Measurements from ENCODE around the gene ZEB1. TPM values are rescaled to one million over a fixed set of nuclear protein-coding genes. Genes with fewer than 3 reads are reported as not detected.
"Not testable (repeated sequence)": the region's sequence is repeated elsewhere in the genome, so short reads cannot be mapped to it uniquely, and the experiment has no call there.

The ZEB1 gene
- total RNA-seq, 1 experiment from 2014 or later, result 3.2 TPM

- in situ Hi-C loops (cut with HindIII; ENCODE audit: low pct_unique_long_range_greater_than_20kb, low sequenced_read_pairs), result no loop called here
- DNase-seq (ENCODE audit: low read depth, low spot score), result no peak
Observed at GRCh38 chr10:31352436-31353226, 33.6 kb downstream of the ZEB1 start.

DNA sequence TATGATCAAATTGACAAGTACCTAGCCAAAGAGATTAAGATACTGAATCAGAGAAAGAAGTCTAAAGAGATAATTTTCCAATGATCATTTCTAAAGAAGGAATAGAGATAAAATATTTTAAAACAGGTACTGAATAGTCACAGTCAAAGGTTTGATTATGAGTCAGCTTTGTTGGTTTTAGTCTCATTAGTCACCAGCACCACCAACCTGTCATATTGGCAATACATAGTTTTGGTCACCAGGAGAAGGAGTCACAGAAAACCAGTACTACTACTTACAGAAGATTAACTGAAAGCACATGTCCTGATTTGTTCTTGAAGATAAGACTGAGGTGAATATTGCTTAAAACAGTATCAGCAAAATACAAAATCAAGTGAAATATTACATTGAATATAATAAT, 34.6 kb downstream of the ZEB1 start:
- in situ Hi-C loops (cut with HindIII; ENCODE audit: low pct_unique_long_range_greater_than_20kb, low sequenced_read_pairs), result no loop called here
- peak; percentile 0 for DNase-seq (ENCODE audit: low read depth, low spot score)

GRCh38 chr10:31358688-31359330, 39.8 kb downstream of the ZEB1 start:
- DNase-seq (ENCODE audit: low read depth, low spot score), result no peak
- in situ Hi-C loops (cut with HindIII; ENCODE audit: low pct_unique_long_range_greater_than_20kb, low sequenced_read_pairs), result no loop called here

DNA sequence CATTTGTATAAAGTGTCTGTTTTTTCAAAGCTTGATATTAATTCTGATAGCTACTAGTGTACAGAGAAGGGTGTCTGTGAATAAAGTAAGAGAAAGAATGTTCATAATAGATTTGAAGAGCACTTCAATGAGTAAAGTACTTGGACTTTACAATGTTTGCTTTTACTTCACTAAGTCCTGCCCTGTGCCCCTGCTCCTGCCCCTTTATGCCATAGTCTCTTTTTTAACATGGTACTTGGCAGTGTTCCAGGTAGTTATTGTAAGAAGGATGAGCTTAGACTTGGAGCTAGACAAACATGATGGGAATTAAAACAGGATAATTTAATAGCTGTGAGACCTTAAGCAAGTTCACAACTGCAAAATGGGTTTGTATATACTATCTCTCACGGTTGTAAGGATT, 41.0 kb downstream of the ZEB1 start:
- in situ Hi-C loops (cut with HindIII; ENCODE audit: low pct_unique_long_range_greater_than_20kb, low sequenced_read_pairs), result no loop called here
- no peak for DNase-seq (ENCODE audit: low read depth, low spot score)

GRCh38 chr10:31361475-31361874, 42.5 kb downstream of the ZEB1 start:
- in situ Hi-C loops (cut with HindIII; ENCODE audit: low pct_unique_long_range_greater_than_20kb, low sequenced_read_pairs); DNase-seq (ENCODE audit: low read depth, low spot score): not testable (repeated sequence)

- in situ Hi-C loops (cut with HindIII; ENCODE audit: low pct_unique_long_range_greater_than_20kb, low sequenced_read_pairs), result no loop called here
- DNase-seq (ENCODE audit: low read depth, low spot score), result no peak
Observed at GRCh38 chr10:31362023-31362641, 43.1 kb downstream of the ZEB1 start.

DNA sequence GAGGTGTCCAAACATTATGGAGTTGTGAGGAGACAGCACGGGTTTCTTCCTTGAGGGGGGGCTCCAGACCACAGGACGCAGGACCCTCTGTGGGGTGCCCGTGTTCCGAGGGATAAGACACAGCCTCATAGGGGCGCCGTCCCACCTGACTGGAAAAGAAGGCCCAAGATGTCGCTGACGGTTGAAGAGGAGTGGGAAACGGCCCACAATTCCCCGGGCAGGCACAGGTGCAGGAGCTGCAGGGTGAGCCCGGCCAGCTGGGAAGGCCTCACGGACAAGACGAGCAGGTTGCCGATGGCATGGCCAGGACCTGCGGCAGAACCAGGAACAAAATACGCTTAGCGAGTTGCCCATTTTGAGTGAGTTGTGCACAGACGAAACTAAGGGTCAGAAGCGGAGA, 44.7 kb downstream of the ZEB1 start:
- DNase-seq (ENCODE audit: low read depth, low spot score); in situ Hi-C loops (cut with HindIII; ENCODE audit: low pct_unique_long_range_greater_than_20kb, low sequenced_read_pairs): not testable (repeated sequence)

DNA sequence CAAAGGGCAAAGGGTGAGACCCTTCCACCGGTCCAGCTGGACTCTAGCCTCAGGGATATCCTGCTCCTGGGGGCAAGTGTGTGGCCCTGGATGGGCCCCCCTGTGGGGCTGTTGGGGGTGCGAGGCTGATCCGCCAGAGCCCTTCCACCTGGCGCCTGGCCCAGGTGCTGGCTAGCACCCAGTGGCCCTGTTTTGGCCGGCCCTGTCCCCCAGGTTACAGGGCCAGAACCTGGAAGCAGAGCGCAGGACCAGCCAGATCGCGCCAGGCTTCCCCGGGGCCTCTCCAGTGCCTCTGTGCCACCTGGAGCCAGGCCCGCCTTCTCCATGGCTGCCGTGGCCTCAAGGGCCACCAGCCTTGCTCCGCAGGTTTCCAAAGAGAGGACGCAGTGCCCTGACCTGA, 45.2 kb downstream of the ZEB1 start:
- DNase-seq (ENCODE audit: low read depth, low spot score); in situ Hi-C loops (cut with HindIII; ENCODE audit: low pct_unique_long_range_greater_than_20kb, low sequenced_read_pairs): not testable (repeated sequence)

DNA sequence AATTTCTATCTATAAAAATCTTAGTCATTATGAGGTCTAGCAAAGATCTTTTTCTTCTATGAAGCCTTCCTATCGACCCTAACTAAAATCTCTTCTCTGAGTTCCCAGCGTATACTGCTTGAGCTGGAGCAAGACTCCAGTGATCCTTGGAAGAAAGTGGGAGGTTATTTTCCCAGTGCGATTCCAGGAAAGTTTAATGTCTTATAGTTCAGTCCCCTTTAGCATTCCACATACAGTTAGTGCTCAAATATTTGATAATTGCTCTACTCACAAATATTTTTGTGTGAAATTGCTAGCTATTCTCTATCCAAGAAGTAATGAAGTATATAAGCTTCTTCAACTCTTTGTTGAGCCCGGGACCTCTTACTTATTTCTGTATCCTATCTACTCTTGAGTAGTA, 47.7 kb downstream of the ZEB1 start:
- in situ Hi-C loops (cut with HindIII; ENCODE audit: low pct_unique_long_range_greater_than_20kb, low sequenced_read_pairs), result no loop called here
- no peak for DNase-seq (ENCODE audit: low read depth, low spot score)

- DNase-seq (ENCODE audit: low read depth, low spot score), result no peak
- in situ Hi-C loops (cut with HindIII; ENCODE audit: low pct_unique_long_range_greater_than_20kb, low sequenced_read_pairs), result no loop called here
Observed at GRCh38 chr10:31368724-31369123, 49.7 kb downstream of the ZEB1 start.

GRCh38 chr10:31372439-31372838, 53.4 kb downstream of the ZEB1 start:
- DNase-seq (ENCODE audit: low read depth, low spot score), result no peak
- in situ Hi-C loops (cut with HindIII; ENCODE audit: low pct_unique_long_range_greater_than_20kb, low sequenced_read_pairs), result no loop called here

GRCh38 chr10:31374146-31374696, 55.2 kb downstream of the ZEB1 start:
- no peak for DNase-seq (ENCODE audit: low read depth, low spot score)
- in situ Hi-C loops (cut with HindIII; ENCODE audit: low pct_unique_long_range_greater_than_20kb, low sequenced_read_pairs), result no loop called here

- no peak for DNase-seq (ENCODE audit: low read depth, low spot score)
- in situ Hi-C loops (cut with HindIII; ENCODE audit: low pct_unique_long_range_greater_than_20kb, low sequenced_read_pairs), result no loop called here
Observed at GRCh38 chr10:31381171-31381570, 62.2 kb downstream of the ZEB1 start.

- no peak for DNase-seq (ENCODE audit: low read depth, low spot score)
- in situ Hi-C loops (cut with HindIII; ENCODE audit: low pct_unique_long_range_greater_than_20kb, low sequenced_read_pairs), result no loop called here
Observed at GRCh38 chr10:31381766-31382316, 62.8 kb downstream of the ZEB1 start.

DNA sequence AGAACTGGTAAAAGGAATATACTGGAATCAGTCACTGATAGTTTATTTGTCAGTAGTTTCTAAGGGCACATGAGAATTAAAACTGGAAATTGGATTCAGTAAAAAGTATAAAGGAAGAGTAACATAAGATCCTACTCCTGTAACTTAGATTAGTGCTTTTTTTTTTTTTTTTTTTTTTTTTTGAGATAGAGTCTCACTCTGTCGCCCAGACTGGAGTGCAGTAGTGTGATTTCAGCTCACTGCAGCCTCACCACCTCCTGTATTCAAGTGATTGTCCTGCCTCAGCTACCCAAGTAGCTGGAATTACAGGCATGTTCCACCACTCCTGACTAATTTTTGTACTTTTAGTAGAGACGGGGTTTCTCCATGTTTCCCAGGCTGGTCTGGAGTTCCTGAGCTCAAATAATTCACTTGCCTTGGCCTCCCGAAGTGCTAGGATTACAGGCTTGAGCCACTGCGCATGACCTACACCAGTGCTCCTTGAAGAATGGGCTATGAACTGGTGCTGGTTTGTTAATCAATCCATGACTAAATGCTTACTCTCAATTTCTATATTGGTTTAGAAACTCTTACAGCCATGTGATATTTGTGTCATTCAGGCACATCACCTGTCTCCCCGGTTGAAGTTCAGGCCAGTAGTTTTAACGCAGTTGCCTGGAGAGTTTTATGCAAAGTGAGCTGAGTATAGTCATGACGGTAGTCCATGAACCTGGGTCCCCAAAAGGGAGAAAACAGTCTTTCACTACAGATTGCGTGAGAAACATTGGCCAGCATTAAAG, 65.0 kb downstream of the ZEB1 start:
- in situ Hi-C loops (cut with HindIII; ENCODE audit: low pct_unique_long_range_greater_than_20kb, low sequenced_read_pairs), result no loop called here
- DNase-seq (ENCODE audit: low read depth, low spot score), result no peak

DNA sequence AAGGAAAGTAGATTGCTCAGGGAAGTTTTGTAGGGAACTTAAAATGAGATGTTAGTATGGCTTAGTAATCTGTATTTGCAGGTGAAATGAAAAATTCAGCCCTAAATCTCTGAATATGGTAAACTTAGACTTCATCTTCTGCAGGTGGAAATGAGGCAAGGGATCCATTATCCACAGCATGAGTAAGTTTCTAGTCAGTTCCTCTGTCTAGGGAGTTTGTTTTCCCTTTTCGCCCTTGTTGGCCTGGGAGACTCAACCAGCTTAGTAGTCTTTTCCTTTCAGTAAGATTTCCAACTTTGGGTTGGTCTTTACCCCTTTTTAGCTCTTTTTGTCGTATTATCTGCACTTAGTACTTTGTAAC, 65.6 kb downstream of the ZEB1 start:
- DNase-seq (ENCODE audit: low read depth, low spot score), result no peak
- in situ Hi-C loops (cut with HindIII; ENCODE audit: low pct_unique_long_range_greater_than_20kb, low sequenced_read_pairs), result no loop called here

GRCh38 chr10:31390804-31391203, 71.8 kb downstream of the ZEB1 start:
- in situ Hi-C loops (cut with HindIII; ENCODE audit: low pct_unique_long_range_greater_than_20kb, low sequenced_read_pairs), result no loop called here
- no peak for DNase-seq (ENCODE audit: low read depth, low spot score)

GRCh38 chr10:31393844-31394243, 74.8 kb downstream of the ZEB1 start:
- DNase-seq (ENCODE audit: low read depth, low spot score), result no peak
- in situ Hi-C loops (cut with HindIII; ENCODE audit: low pct_unique_long_range_greater_than_20kb, low sequenced_read_pairs), result no loop called here

Measured in SK-MEL-5 (cell line).